Measurements from ENCODE around the gene GRIN2A.

The GRIN2A gene

GRCh38 chr16:9713907-9714306 is 468.3 kb downstream of the GRIN2A start:
- no peak for DNase-seq (ENCODE audit: extremely low read depth, insufficient read length)
- TF ChIP-seq CTCF (IDR thresholded peaks at IDR 0.05; ENCODE audit: insufficient read depth, low read length, poor library complexity, severe bottlenecking) = no peak
- Histone ChIP-seq H3K36me3 (ENCODE audit: control insufficient read depth, insufficient read depth, low read length) (no peaks in the 10 kb centered on the region), H3K27me3 (replicated peaks; ENCODE audit: control insufficient read depth, insufficient read depth, low read length) (no peaks in the 10 kb centered on the region), H3K4me3 (replicated peaks; ENCODE audit: low read depth, low read length) (no peak overlapping the region)

DNA sequence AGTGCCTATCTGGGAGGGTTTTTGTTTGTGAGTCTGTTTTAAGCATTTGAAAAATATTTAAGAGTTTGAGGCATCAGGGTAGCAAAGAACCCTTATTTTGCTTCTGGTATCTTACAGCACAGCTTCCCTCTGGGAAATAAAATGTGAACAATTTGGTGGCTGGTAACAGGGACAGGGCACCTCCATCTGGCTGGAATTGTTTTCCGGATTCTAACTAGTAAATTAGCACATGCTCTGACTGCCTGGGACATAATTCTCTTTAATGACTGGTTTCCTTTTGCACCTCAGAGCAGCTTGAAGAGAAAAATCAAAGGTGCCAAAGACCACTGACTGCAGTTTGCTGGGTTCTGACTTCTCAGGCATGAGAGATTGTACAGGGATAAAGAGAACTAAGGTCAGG is 469.1 kb downstream of the GRIN2A start:
- no peak for TF ChIP-seq CTCF (IDR thresholded peaks at IDR 0.05; ENCODE audit: insufficient read depth, low read length, poor library complexity, severe bottlenecking)
- Histone ChIP-seq H3K4me3 (replicated peaks; ENCODE audit: low read depth, low read length) (no peak overlapping the region), H3K27me3 (replicated peaks; ENCODE audit: control insufficient read depth, insufficient read depth, low read length) (no peaks in the 10 kb centered on the region), H3K36me3 (ENCODE audit: control insufficient read depth, insufficient read depth, low read length) (no peaks in the 10 kb centered on the region)
- no peak for DNase-seq (ENCODE audit: extremely low read depth, insufficient read length)

DNA sequence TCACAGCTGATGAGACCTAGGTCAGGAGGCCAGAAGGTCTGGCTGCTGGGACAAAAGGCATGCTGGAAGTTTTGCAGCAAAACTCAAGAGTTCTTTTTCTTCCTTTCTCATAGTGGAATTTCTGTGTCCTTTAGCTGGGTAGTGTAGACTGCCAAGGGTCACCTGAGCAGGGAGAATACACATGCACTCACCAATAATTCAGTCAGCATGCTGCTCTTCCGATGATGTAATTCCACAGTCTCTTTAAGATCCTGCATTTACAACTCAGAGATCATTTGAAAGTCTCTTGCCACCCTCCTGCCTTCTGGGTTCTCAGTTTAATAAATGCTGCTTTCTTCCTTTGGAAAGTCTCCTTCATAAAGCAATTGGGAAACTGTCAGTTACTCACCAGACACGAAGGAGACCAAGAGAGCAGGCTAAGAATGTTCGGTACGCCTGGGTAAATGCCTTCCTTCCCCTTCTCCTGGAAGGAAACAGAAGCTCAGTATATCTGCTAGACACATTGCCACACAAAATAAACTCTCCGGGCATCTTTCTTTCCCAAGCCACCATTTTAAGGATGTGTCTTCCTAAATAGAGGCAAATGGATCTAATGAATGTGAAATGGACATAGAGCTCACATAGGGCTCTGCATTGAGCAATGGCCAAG is 473.1 kb downstream of the GRIN2A start:
- no peak for TF ChIP-seq CTCF (IDR thresholded peaks at IDR 0.05; ENCODE audit: insufficient read depth, low read length, poor library complexity, severe bottlenecking)
- Histone ChIP-seq H3K4me3 (replicated peaks; ENCODE audit: low read depth, low read length) (no peak overlapping the region), H3K36me3 (ENCODE audit: control insufficient read depth, insufficient read depth, low read length) (no peaks in the 10 kb centered on the region), H3K27me3 (replicated peaks; ENCODE audit: control insufficient read depth, insufficient read depth, low read length) (no peaks in the 10 kb centered on the region)
- no peak for DNase-seq (ENCODE audit: extremely low read depth, insufficient read length)

- TF ChIP-seq CTCF (IDR thresholded peaks at IDR 0.05; ENCODE audit: insufficient read depth, low read length, poor library complexity, severe bottlenecking) = no peak
- no peak overlapping the region for H3K4me3 ChIP-seq (replicated peaks; ENCODE audit: low read depth, low read length)
- H3K27me3 ChIP-seq (replicated peaks; ENCODE audit: control insufficient read depth, insufficient read depth, low read length) = no peaks in the 10 kb centered on the region
- DNase-seq (ENCODE audit: extremely low read depth, insufficient read length) = no peak
- no peaks in the 10 kb centered on the region for H3K36me3 ChIP-seq (ENCODE audit: control insufficient read depth, insufficient read depth, low read length)
These were observed 475.9 kb downstream of the GRIN2A start for GRCh38 chr16:9706217-9706836.

DNA sequence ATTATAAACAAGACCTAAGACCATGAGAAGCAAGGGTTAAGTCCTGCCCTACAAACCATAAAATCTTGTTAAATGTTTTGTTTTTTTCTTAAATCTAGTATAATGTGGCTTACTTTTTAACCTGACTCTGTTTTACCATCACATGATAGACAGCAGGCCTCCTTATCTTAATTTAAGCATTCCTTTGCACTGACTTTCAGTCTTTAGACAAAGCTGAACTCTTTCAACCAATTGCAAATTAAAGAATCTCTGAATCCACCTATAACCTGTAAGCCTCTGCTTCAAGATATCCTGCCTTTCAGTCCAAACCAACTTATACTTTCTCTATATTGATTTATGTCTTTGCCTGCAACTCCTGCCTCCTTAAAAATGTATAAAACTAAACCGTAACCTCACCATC is 478.5 kb downstream of the GRIN2A start:
- H3K4me3 ChIP-seq (replicated peaks; ENCODE audit: low read depth, low read length) = no peak overlapping the region
- no peaks in the 10 kb centered on the region for H3K27me3 ChIP-seq (replicated peaks; ENCODE audit: control insufficient read depth, insufficient read depth, low read length)
- no peak for TF ChIP-seq CTCF (IDR thresholded peaks at IDR 0.05; ENCODE audit: insufficient read depth, low read length, poor library complexity, severe bottlenecking)
- H3K36me3 ChIP-seq (ENCODE audit: control insufficient read depth, insufficient read depth, low read length) = no peaks in the 10 kb centered on the region
- DNase-seq (ENCODE audit: extremely low read depth, insufficient read length) = no peak
